Mesendoderm (in vitro differentiated cells): ENCODE data around the gene GABRD.

Source experiments
- DNase-seq: peaks from one replicate; pipeline ENCODE4 v3.0.0; 2013
- H2AK5ac ChIP-seq: 2 replicates; pipeline ENCODE4 v1.6.1; 2013; ENCODE audit warnings: low read length, inconsistent platforms
- H2BK120ac ChIP-seq: 2 replicates; pipeline ENCODE4 v1.6.1; 2013; ENCODE audit warnings: low read depth, mild to moderate bottlenecking, low read length, moderate library complexity, mixed read lengths
- H2BK15ac ChIP-seq: replicated peaks from 2 replicates; pipeline ENCODE4 v1.6.1; 2013; ENCODE audit warnings: low read depth, mild to moderate bottlenecking, moderate library complexity
- H2BK5ac ChIP-seq: 2 replicates; pipeline ENCODE4 v1.6.1; 2013; ENCODE audit warnings: low read length, inconsistent platforms
- H3K18ac ChIP-seq: 2 replicates; pipeline ENCODE4 v1.6.1; 2013; ENCODE audit warnings: mild to moderate bottlenecking, low read length, mixed read lengths
- H3K23ac ChIP-seq: one replicate; pipeline ENCODE4 v1.6.1; 2013; ENCODE audit warnings: low read length
- H3K27ac ChIP-seq: 2 replicates; pipeline ENCODE4 v1.5.1; 2013; ENCODE audit warnings: low read depth, mild to moderate bottlenecking, inconsistent platforms, low read length, moderate library complexity
- H3K27me3 ChIP-seq: 2 replicates; pipeline ENCODE4 v1.6.1; 2013; ENCODE audit warnings: low read length, control low read depth, mild to moderate bottlenecking, inconsistent platforms; ENCODE audit not compliant: insufficient read depth, poor library complexity
- H3K36me3 ChIP-seq: 2 replicates; pipeline ENCODE4 v1.6.1; 2013; ENCODE audit warnings: low read length, inconsistent platforms; ENCODE audit not compliant: control insufficient read depth, insufficient read depth
- H3K4ac ChIP-seq: one replicate; pipeline ENCODE4 v1.6.1; 2013; ENCODE audit warnings: low read depth, mild to moderate bottlenecking, low read length, moderate library complexity
- H3K4me1 ChIP-seq: 2 replicates; pipeline ENCODE4 v1.6.1; 2013; ENCODE audit warnings: low read depth, low read length, inconsistent platforms; ENCODE audit not compliant: control insufficient read depth
- H3K4me2 ChIP-seq: 2 replicates; pipeline ENCODE4 v1.6.1; 2013; ENCODE audit warnings: low read length
- H3K4me3 ChIP-seq: 2 replicates; pipeline ENCODE4 v1.5.1; 2013; ENCODE audit warnings: mild to moderate bottlenecking, low read length
- H3K56ac ChIP-seq: one replicate; pipeline ENCODE4 v1.6.1; 2013; ENCODE audit warnings: low read length
- H3K79me1 ChIP-seq: 2 replicates; pipeline ENCODE4 v1.6.1; 2013; ENCODE audit warnings: low read length, inconsistent platforms
- H3K79me2 ChIP-seq: 2 replicates; pipeline ENCODE4 v1.6.1; 2013; ENCODE audit warnings: mild to moderate bottlenecking, low read length; ENCODE audit not compliant: control insufficient read depth, insufficient read depth
- H3K9ac ChIP-seq: 2 replicates; pipeline ENCODE4 v1.6.1; 2013; ENCODE audit warnings: low read length, inconsistent platforms
- H4K5ac ChIP-seq: one replicate; pipeline ENCODE4 v1.6.1; 2013; ENCODE audit warnings: low read length
- H4K8ac ChIP-seq: one replicate; pipeline ENCODE4 v1.6.1; 2013; ENCODE audit warnings: low read depth, mild to moderate bottlenecking, control low read depth, low read length, moderate library complexity
- WGBS: extraction: QIAGEN DNeasy Blood & Tissue Kit; methylation state at CpG from one replicate; pipeline ENCODE4 v1.1.7; 2013; ENCODE audit warnings: low lambda C conversion rate, missing lambda C conversion rate; ENCODE audit not compliant: insufficient coverage; ENCODE audit errors: extremely low coverage; 5-methylcytosine and 5-hydroxymethylcytosine counted together

Gene GABRD

GRCh38 chr1:2073382-2074230, 54.5 kb downstream of the GABRD start:
- no peak overlapping the region for H2BK15ac ChIP-seq
- no peak overlapping the region for H4K5ac ChIP-seq
- no peak overlapping the region for H2BK5ac ChIP-seq
- H3K79me1 ChIP-seq = peaks cover 1% of the 10 kb centered on the region
- no peak for DNase-seq
- H3K9ac ChIP-seq = no peak overlapping the region
- no CpG with 5 or more reads among the region's 59 CpGs for WGBS
- H3K4me2 ChIP-seq = no peak overlapping the region
- no peaks in the 10 kb centered on the region for H3K4me1 ChIP-seq
- H3K18ac ChIP-seq = no peak overlapping the region
- no peak overlapping the region for H3K27ac ChIP-seq
- no peaks in the 10 kb centered on the region for H3K27me3 ChIP-seq
- no peak overlapping the region for H2AK5ac ChIP-seq
- no peak overlapping the region for H3K23ac ChIP-seq
- no peaks in the 10 kb centered on the region for H3K79me2 ChIP-seq
- no peak overlapping the region for H3K56ac ChIP-seq
- no peak overlapping the region for H4K8ac ChIP-seq
- no peak overlapping the region for H3K4me3 ChIP-seq
- no peak overlapping the region for H3K4ac ChIP-seq
- H2BK120ac ChIP-seq = no peak overlapping the region
- H3K36me3 ChIP-seq = no peaks in the 10 kb centered on the region

- Histone ChIP-seq H3K79me2 (no peaks in the 10 kb centered on the region), H2BK5ac (no peak overlapping the region), H4K5ac (no peak overlapping the region), H3K4me1 (no peaks in the 10 kb centered on the region), H2BK15ac (no peak overlapping the region), H3K4ac (no peak overlapping the region), H4K8ac (no peak overlapping the region), H2AK5ac (no peak overlapping the region), H3K27ac (no peak overlapping the region), H3K27me3 (no peaks in the 10 kb centered on the region), H3K4me2 (no peak overlapping the region), H3K4me3 (no peak overlapping the region), H2BK120ac (no peak overlapping the region), H3K23ac (no peak overlapping the region), H3K79me1 (peaks cover 1% of the 10 kb centered on the region), H3K36me3 (no peaks in the 10 kb centered on the region), H3K9ac (no peak overlapping the region), H3K18ac (no peak overlapping the region), H3K56ac (no peak overlapping the region)
- no CpG with 5 or more reads among the region's 19 CpGs for WGBS
- no peak for DNase-seq
Measured at GRCh38 chr1:2074396-2074795, 55.3 kb downstream of the GABRD start.

- Histone ChIP-seq H3K27me3 (no peaks in the 10 kb centered on the region), H3K79me1 (peaks cover 1% of the 10 kb centered on the region), H3K36me3 (no peaks in the 10 kb centered on the region), H3K4ac (no peak overlapping the region), H4K5ac (no peak overlapping the region), H3K9ac (no peak overlapping the region), H4K8ac (no peak overlapping the region), H3K4me1 (no peaks in the 10 kb centered on the region), H3K79me2 (no peaks in the 10 kb centered on the region), H3K56ac (peak overlapping the region; percentile 30), H2BK5ac (no peak overlapping the region), H3K18ac (no peak overlapping the region), H2BK15ac (no peak overlapping the region), H3K27ac (no peak overlapping the region), H3K4me3 (no peak overlapping the region), H2BK120ac (no peak overlapping the region), H2AK5ac (no peak overlapping the region), H3K4me2 (no peak overlapping the region), H3K23ac (no peak overlapping the region)
- DNase-seq = peak; percentile 7
- WGBS = no CpG with 5 or more reads among the region's 38 CpGs
Measured at GRCh38 chr1:2074944-2075740, 56.0 kb downstream of the GABRD start.

GRCh38 chr1:2076826-2077225, 57.7 kb downstream of the GABRD start:
- Histone ChIP-seq H3K27ac (no peak overlapping the region), H3K79me1 (peaks cover 3% of the 10 kb centered on the region), H3K23ac (no peak overlapping the region), H2BK120ac (no peak overlapping the region), H3K79me2 (no peaks in the 10 kb centered on the region), H2BK5ac (no peak overlapping the region), H3K27me3 (no peaks in the 10 kb centered on the region), H3K4me1 (no peaks in the 10 kb centered on the region), H3K18ac (no peak overlapping the region), H3K4me2 (no peak overlapping the region), H3K4me3 (no peak overlapping the region), H3K4ac (no peak overlapping the region), H3K36me3 (no peaks in the 10 kb centered on the region), H3K9ac (no peak overlapping the region), H3K56ac (no peak overlapping the region), H4K5ac (no peak overlapping the region), H2BK15ac (no peak overlapping the region), H4K8ac (no peak overlapping the region), H2AK5ac (no peak overlapping the region)
- no peak for DNase-seq
- WGBS = no CpG with 5 or more reads among the region's 21 CpGs

GRCh38 chr1:2078170-2078569, 59.0 kb downstream of the GABRD start:
- H3K4me3 ChIP-seq = no peak overlapping the region
- H3K4me1 ChIP-seq = no peaks in the 10 kb centered on the region
- H4K8ac ChIP-seq = no peak overlapping the region
- H2BK15ac ChIP-seq = no peak overlapping the region
- no peaks in the 10 kb centered on the region for H3K36me3 ChIP-seq
- H3K56ac ChIP-seq = no peak overlapping the region
- H3K4ac ChIP-seq = no peak overlapping the region
- no peak for DNase-seq
- H2BK5ac ChIP-seq = no peak overlapping the region
- H3K79me1 ChIP-seq = peaks cover 5% of the 10 kb centered on the region
- H3K18ac ChIP-seq = no peak overlapping the region
- H3K27me3 ChIP-seq = no peaks in the 10 kb centered on the region
- H3K79me2 ChIP-seq = no peaks in the 10 kb centered on the region
- H4K5ac ChIP-seq = no peak overlapping the region
- H3K4me2 ChIP-seq = no peak overlapping the region
- H3K23ac ChIP-seq = no peak overlapping the region
- no CpG with 5 or more reads among the region's 7 CpGs for WGBS
- no peak overlapping the region for H2AK5ac ChIP-seq
- no peak overlapping the region for H2BK120ac ChIP-seq
- H3K27ac ChIP-seq = no peak overlapping the region
- no peak overlapping the region for H3K9ac ChIP-seq
